ENCODE results near the gene FBXO8.
A peak's percentile ranks its signal among the peaks of the same experiment; 100 is the strongest.
"Not testable (repeated sequence)": the region's sequence is repeated elsewhere in the genome, so short reads cannot be mapped to it uniquely, and the experiment has no call there.

The FBXO8 gene

GRCh38 chr4:174283507-174284471 lies at the start of gene FBXO8, which contains the start of gene CEP44:
FBXO8 (minus strand) TSS chr4:174283667; CDS start chr4:174263092, 20,575 bp downstream.
CEP44 (plus strand) TSS chr4:174283911; CDS start chr4:174299122, 15,211 bp downstream.
- peak; percentile 65 for DNase-seq (ENCODE audit: low read depth)

- no peak for DNase-seq (ENCODE audit: low read depth)
Measured at GRCh38 chr4:174332741-174333493, 49.5 kb upstream of the FBXO8 start.

GRCh38 chr4:174324725-174325124 lies 41.3 kb upstream of the FBXO8 start:
- DNase-seq (ENCODE audit: low read depth), result no peak

- no peak for DNase-seq (ENCODE audit: low read depth)
Measured at GRCh38 chr4:174324236-174324635, 40.8 kb upstream of the FBXO8 start.

GRCh38 chr4:174320494-174321199 lies 37.2 kb upstream of the FBXO8 start:
- DNase-seq (ENCODE audit: low read depth), result no peak

GRCh38 chr4:174318829-174319764 lies 35.6 kb upstream of the FBXO8 start:
- DNase-seq (ENCODE audit: low read depth), result peak; percentile 10

- DNase-seq (ENCODE audit: low read depth), result peak; percentile 12
Measured at GRCh38 chr4:174317531-174317930, 34.1 kb upstream of the FBXO8 start.

GRCh38 chr4:174316954-174317353 lies 33.5 kb upstream of the FBXO8 start:
- DNase-seq (ENCODE audit: low read depth), result no peak

GRCh38 chr4:174316546-174316945 lies 33.1 kb upstream of the FBXO8 start:
- DNase-seq (ENCODE audit: low read depth), result no peak

- DNase-seq (ENCODE audit: low read depth), result peak; percentile 37
Measured at GRCh38 chr4:174314770-174315169, 31.3 kb upstream of the FBXO8 start.

- DNase-seq (ENCODE audit: low read depth), result no peak
Measured at GRCh38 chr4:174314274-174314673, 30.8 kb upstream of the FBXO8 start.

- no peak for DNase-seq (ENCODE audit: low read depth)
Measured at GRCh38 chr4:174312993-174313392, 29.5 kb upstream of the FBXO8 start.

- DNase-seq (ENCODE audit: low read depth), result no peak
Measured at GRCh38 chr4:174307694-174308093, 24.2 kb upstream of the FBXO8 start.

GRCh38 chr4:174305961-174306360 lies 22.5 kb upstream of the FBXO8 start:
- DNase-seq (ENCODE audit: low read depth), result no peak

GRCh38 chr4:174304664-174305063 lies 21.2 kb upstream of the FBXO8 start:
- no peak for DNase-seq (ENCODE audit: low read depth)

GRCh38 chr4:174303687-174304086 lies 20.2 kb upstream of the FBXO8 start:
- no peak for DNase-seq (ENCODE audit: low read depth)

- DNase-seq (ENCODE audit: low read depth), result not testable (repeated sequence)
Measured at GRCh38 chr4:174295142-174295541, 11.7 kb upstream of the FBXO8 start.

- not testable (repeated sequence) for DNase-seq (ENCODE audit: low read depth)
Measured at GRCh38 chr4:174294641-174295040, 11.2 kb upstream of the FBXO8 start.

- no peak for DNase-seq (ENCODE audit: low read depth)
Measured at GRCh38 chr4:174292473-174292872, 9.0 kb upstream of the FBXO8 start.

- DNase-seq (ENCODE audit: low read depth), result no peak
Measured at GRCh38 chr4:174286870-174287269, 3.4 kb upstream of the FBXO8 start.

- DNase-seq (ENCODE audit: low read depth), result no peak
Measured at GRCh38 chr4:174284487-174284886, 1.0 kb upstream of the FBXO8 start.
